ENCODE results near the gene TOP2B.

TOP2B gene

GRCh38 chr3:25554376-25554775 lies 110.3 kb downstream of the TOP2B start:
- DNase-seq = no peak

- DNase-seq = no peak
These were observed 112.5 kb downstream of the TOP2B start for GRCh38 chr3:25552251-25552650.

- DNase-seq = no peak
These were observed 115.9 kb downstream of the TOP2B start for GRCh38 chr3:25548836-25549235.

GRCh38 chr3:25547943-25548674 lies 116.6 kb downstream of the TOP2B start:
- DNase-seq = no peak
